Measurements from ENCODE around the gene SMCHD1. TPM values are rescaled to one million over a fixed set of nuclear protein-coding genes. Genes with fewer than 3 reads are reported as not detected.
"Not testable (repeated sequence)": the region's sequence is repeated elsewhere in the genome, so short reads cannot be mapped to it uniquely, and the experiment has no call there.

Gene SMCHD1
- polyA plus RNA-seq, 1 donor = 42.7 TPM

- Histone ChIP-seq H3K4me1 (ENCODE audit: control insufficient read depth, insufficient read depth, low read length) (no peaks in the 10 kb centered on the region), H3K9me3 (ENCODE audit: control insufficient read depth, low read depth, low read length) (no peaks in the 10 kb centered on the region), H3K4me3 (ENCODE audit: low read length) (no peak overlapping the region), H3K27ac (ENCODE audit: low read length) (no peak overlapping the region), H3K27me3 (ENCODE audit: control insufficient read depth, insufficient read depth, low read length) (no peaks in the 10 kb centered on the region), H3K36me3 (ENCODE audit: control insufficient read depth, insufficient read depth, low read length) (peaks cover 50% of the 10 kb centered on the region)
- 67% methylated on average over 3 of the region's 4 CpGs for WGBS (ENCODE audit: insufficient coverage, low lambda C conversion rate)
- DNase-seq = no peak
Observed at GRCh38 chr18:2709316-2709715, 53.8 kb downstream of the SMCHD1 start.

GRCh38 chr18:2714140-2714539, 58.6 kb downstream of the SMCHD1 start:
- H3K27ac ChIP-seq (ENCODE audit: low read length) = no peak overlapping the region

GRCh38 chr18:2715990-2716389, 60.5 kb downstream of the SMCHD1 start:
- 100% methylated on average over 1 of the region's 3 CpGs for WGBS (ENCODE audit: insufficient coverage, low lambda C conversion rate)
- Histone ChIP-seq H3K4me1 (ENCODE audit: control insufficient read depth, insufficient read depth, low read length) (no peaks in the 10 kb centered on the region), H3K4me3 (ENCODE audit: low read length) (no peak overlapping the region), H3K36me3 (ENCODE audit: control insufficient read depth, insufficient read depth, low read length) (peaks cover 59% of the 10 kb centered on the region), H3K27me3 (ENCODE audit: control insufficient read depth, insufficient read depth, low read length) (no peaks in the 10 kb centered on the region), H3K27ac (ENCODE audit: low read length) (no peak overlapping the region), H3K9me3 (ENCODE audit: control insufficient read depth, low read depth, low read length) (no peaks in the 10 kb centered on the region)
- DNase-seq = no peak

More at GRCh38 chr18:2714140-2714539, 58.6 kb downstream of the SMCHD1 start:
- DNase-seq = no peak
- H3K27me3 ChIP-seq (ENCODE audit: control insufficient read depth, insufficient read depth, low read length) = no peaks in the 10 kb centered on the region
- H3K4me3 ChIP-seq (ENCODE audit: low read length) = no peak overlapping the region
- no peaks in the 10 kb centered on the region for H3K9me3 ChIP-seq (ENCODE audit: control insufficient read depth, low read depth, low read length)
- peaks cover 58% of the 10 kb centered on the region for H3K36me3 ChIP-seq (ENCODE audit: control insufficient read depth, insufficient read depth, low read length)
- H3K4me1 ChIP-seq (ENCODE audit: control insufficient read depth, insufficient read depth, low read length) = no peaks in the 10 kb centered on the region

GRCh38 chr18:2716394-2717326, 61.1 kb downstream of the SMCHD1 start:
- DNase-seq = no peak
- WGBS (ENCODE audit: insufficient coverage, low lambda C conversion rate) = no CpG with 5 or more reads among the region's 6 CpGs
- H3K36me3 ChIP-seq (ENCODE audit: control insufficient read depth, insufficient read depth, low read length) = peaks cover 61% of the 10 kb centered on the region
- no peak overlapping the region for H3K4me3 ChIP-seq (ENCODE audit: low read length)
- H3K27me3 ChIP-seq (ENCODE audit: control insufficient read depth, insufficient read depth, low read length) = no peaks in the 10 kb centered on the region
- no peaks in the 10 kb centered on the region for H3K4me1 ChIP-seq (ENCODE audit: control insufficient read depth, insufficient read depth, low read length)
- H3K27ac ChIP-seq (ENCODE audit: low read length) = no peak overlapping the region
- no peaks in the 10 kb centered on the region for H3K9me3 ChIP-seq (ENCODE audit: control insufficient read depth, low read depth, low read length)

GRCh38 chr18:2717407-2717806, 61.9 kb downstream of the SMCHD1 start:
- H3K4me1 ChIP-seq (ENCODE audit: control insufficient read depth, insufficient read depth, low read length) = no peaks in the 10 kb centered on the region
- WGBS (ENCODE audit: insufficient coverage, low lambda C conversion rate) = 100% methylated on average over 1 of the region's 5 CpGs
- no peaks in the 10 kb centered on the region for H3K9me3 ChIP-seq (ENCODE audit: control insufficient read depth, low read depth, low read length)
- no peak overlapping the region for H3K4me3 ChIP-seq (ENCODE audit: low read length)
- no peak for DNase-seq
- peaks cover 62% of the 10 kb centered on the region for H3K36me3 ChIP-seq (ENCODE audit: control insufficient read depth, insufficient read depth, low read length)
- no peak overlapping the region for H3K27ac ChIP-seq (ENCODE audit: low read length)
- H3K27me3 ChIP-seq (ENCODE audit: control insufficient read depth, insufficient read depth, low read length) = no peaks in the 10 kb centered on the region

- Histone ChIP-seq H3K9me3 (ENCODE audit: control insufficient read depth, low read depth, low read length) (no peaks in the 10 kb centered on the region), H3K36me3 (ENCODE audit: control insufficient read depth, insufficient read depth, low read length) (peaks cover 65% of the 10 kb centered on the region), H3K4me3 (ENCODE audit: low read length) (no peak overlapping the region), H3K27me3 (ENCODE audit: control insufficient read depth, insufficient read depth, low read length) (no peaks in the 10 kb centered on the region), H3K27ac (ENCODE audit: low read length) (no peak overlapping the region), H3K4me1 (ENCODE audit: control insufficient read depth, insufficient read depth, low read length) (no peaks in the 10 kb centered on the region)
- no peak for DNase-seq
- 100% methylated on average over 1 of the region's 2 CpGs for WGBS (ENCODE audit: insufficient coverage, low lambda C conversion rate)
Observed at GRCh38 chr18:2719040-2719439, 63.5 kb downstream of the SMCHD1 start.

- Histone ChIP-seq H3K4me1 (ENCODE audit: control insufficient read depth, insufficient read depth, low read length) (no peaks in the 10 kb centered on the region), H3K27me3 (ENCODE audit: control insufficient read depth, insufficient read depth, low read length) (no peaks in the 10 kb centered on the region), H3K9me3 (ENCODE audit: control insufficient read depth, low read depth, low read length) (no peaks in the 10 kb centered on the region), H3K4me3 (ENCODE audit: low read length) (no peak overlapping the region), H3K36me3 (ENCODE audit: control insufficient read depth, insufficient read depth, low read length) (peaks cover 46% of the 10 kb centered on the region), H3K27ac (ENCODE audit: low read length) (no peak overlapping the region)
- WGBS (ENCODE audit: insufficient coverage, low lambda C conversion rate) = 57% methylated on average over 1 of the region's 1 CpG
- no peak for DNase-seq
Observed at GRCh38 chr18:2723207-2723606, 67.7 kb downstream of the SMCHD1 start.

- Histone ChIP-seq H3K9me3 (ENCODE audit: control insufficient read depth, low read depth, low read length) (no peaks in the 10 kb centered on the region), H3K27me3 (ENCODE audit: control insufficient read depth, insufficient read depth, low read length) (no peaks in the 10 kb centered on the region), H3K36me3 (ENCODE audit: control insufficient read depth, insufficient read depth, low read length) (peaks cover 49% of the 10 kb centered on the region), H3K4me3 (ENCODE audit: low read length) (no peak overlapping the region), H3K27ac (ENCODE audit: low read length) (no peak overlapping the region), H3K4me1 (ENCODE audit: control insufficient read depth, insufficient read depth, low read length) (no peaks in the 10 kb centered on the region)
- DNase-seq = no peak
- WGBS (ENCODE audit: insufficient coverage, low lambda C conversion rate) = no CpG with 5 or more reads among the region's 1 CpG
Observed at GRCh38 chr18:2729757-2730156, 74.2 kb downstream of the SMCHD1 start.

- H3K36me3 ChIP-seq (ENCODE audit: control insufficient read depth, insufficient read depth, low read length) = peaks cover 69% of the 10 kb centered on the region
Observed at GRCh38 chr18:2736823-2737222, 81.3 kb downstream of the SMCHD1 start.

GRCh38 chr18:2740082-2740481, 84.6 kb downstream of the SMCHD1 start:
- not testable (repeated sequence) for H3K4me1 ChIP-seq (ENCODE audit: control insufficient read depth, insufficient read depth, low read length); H3K4me3 ChIP-seq (ENCODE audit: low read length); DNase-seq; H3K27me3 ChIP-seq (ENCODE audit: control insufficient read depth, insufficient read depth, low read length); H3K9me3 ChIP-seq (ENCODE audit: control insufficient read depth, low read depth, low read length); H3K27ac ChIP-seq (ENCODE audit: low read length)
- no CpG with 5 or more reads among the region's 3 CpGs for WGBS (ENCODE audit: insufficient coverage, low lambda C conversion rate)
- peaks cover 56% of the 10 kb centered on the region for H3K36me3 ChIP-seq (ENCODE audit: control insufficient read depth, insufficient read depth, low read length)

More at GRCh38 chr18:2736823-2737222, 81.3 kb downstream of the SMCHD1 start:
- DNase-seq = no peak
- Histone ChIP-seq H3K4me1 (ENCODE audit: control insufficient read depth, insufficient read depth, low read length) (no peaks in the 10 kb centered on the region), H3K4me3 (ENCODE audit: low read length) (no peak overlapping the region), H3K9me3 (ENCODE audit: control insufficient read depth, low read depth, low read length) (no peaks in the 10 kb centered on the region), H3K27ac (ENCODE audit: low read length) (no peak overlapping the region), H3K27me3 (ENCODE audit: control insufficient read depth, insufficient read depth, low read length) (no peaks in the 10 kb centered on the region)
- WGBS (ENCODE audit: insufficient coverage, low lambda C conversion rate) = no CpG with 5 or more reads among the region's 3 CpGs

- Histone ChIP-seq H3K4me1 (ENCODE audit: control insufficient read depth, insufficient read depth, low read length) (no peaks in the 10 kb centered on the region), H3K27ac (ENCODE audit: low read length) (no peak overlapping the region), H3K27me3 (ENCODE audit: control insufficient read depth, insufficient read depth, low read length) (no peaks in the 10 kb centered on the region), H3K9me3 (ENCODE audit: control insufficient read depth, low read depth, low read length) (no peaks in the 10 kb centered on the region), H3K4me3 (ENCODE audit: low read length) (no peak overlapping the region), H3K36me3 (ENCODE audit: control insufficient read depth, insufficient read depth, low read length) (peaks cover 56% of the 10 kb centered on the region)
- no peak for DNase-seq
Observed at GRCh38 chr18:2746274-2746673, 90.7 kb downstream of the SMCHD1 start.
